Peyer's patch (tissue), 4 donors: Measurements from ENCODE around the gene SPAG16. TPM values are rescaled to one million over a fixed set of nuclear protein-coding genes. Genes with fewer than 3 reads are reported as not detected.

Experiments
- DNase-seq, 3 donors: peaks; one replicate each; pipeline ENCODE4 v3.0.0-alpha.2; 2017 to 2019
- H3K27ac ChIP-seq, 4 donors: fragments of 200-600 bp; sonication (generic); one replicate each; pipeline ENCODE4 v1.5.1; 2016 to 2019
- H3K27me3 ChIP-seq, 2 donors: fragments of 200-600 bp; sonication (generic); one replicate each; pipeline ENCODE4 v1.5.1; 2019
- H3K36me3 ChIP-seq, 3 donors: fragments of 200-600 bp; sonication (generic); one replicate each; pipeline ENCODE4 v1.5.1; 2016 to 2019
- H3K4me1 ChIP-seq, 4 donors: fragments of 200-600 bp; sonication (generic); one replicate each; pipeline ENCODE4 v1.5.1; 2016 to 2019
- H3K4me3 ChIP-seq, 4 donors: fragments of 200-600 bp; sonication (generic); 1 replicate in 3 of 4; 2 replicates in 1 of 4; pipeline ENCODE4 v1.5.1; 2016 to 2019; ENCODE audit warnings: mild to moderate bottlenecking in 1 of 4
- H3K9me3 ChIP-seq, 4 donors: fragments of 200-600 bp; sonication (generic); one replicate each; pipeline ENCODE4 v1.5.1; 2016 to 2019; ENCODE audit warnings: mild to moderate bottlenecking in 1 of 4
- CTCF ChIP-seq, 6 experiments: fragments of 450-650 bp in 4 of 6; fragments of 200-600 bp in 2 of 6; sonication (generic) in 1 of 6; IDR thresholded peaks; one replicate each; pipeline ENCODE4 v1.5.1; 2017 to 2019; ENCODE audit warnings: antibody characterized with exemption in 6 of 6, mild to moderate bottlenecking in 3 of 6, moderate library complexity in 1 of 6
- POLR2A ChIP-seq, 2 donors: fragments of 450-650 bp; IDR thresholded peaks; one replicate each; pipeline ENCODE4 v1.5.1; 2017; ENCODE audit warnings: antibody characterized with exemption in 2 of 2, mild to moderate bottlenecking in 2 of 2, moderate library complexity in 2 of 2
- total RNA-seq, 4 donors: library from RNA; depleted of rRNA; stranded (reverse); fragments of >200 nt; gene quantifications; one replicate each; pipeline ENCODE4 v1.1.0, GENCODE V29; 2016

The SPAG16 gene
- total RNA-seq, 4 donors from 2014 or later: 5.5 to 43.7 (median 10.0) TPM

GRCh38 chr2:214232271-214232670, 948.0 kb downstream of the SPAG16 start:
- Histone ChIP-seq H3K36me3 (no peaks in the 10 kb centered on the region), H3K9me3 (no peaks in the 10 kb centered on the region), H3K27me3 (no peaks in the 10 kb centered on the region), H3K27ac (no peak overlapping the region), H3K4me3 (no peak overlapping the region), H3K4me1 (no peaks in the 10 kb centered on the region)
- TF ChIP-seq POLR2A (IDR thresholded peaks at IDR 0.05): no peak
- no peak for DNase-seq

- no peak for DNase-seq
- H3K27me3 ChIP-seq: no peaks in the 10 kb centered on the region
- H3K36me3 ChIP-seq: no peaks in the 10 kb centered on the region
- no peaks in the 10 kb centered on the region for H3K9me3 ChIP-seq
- no peak overlapping the region for H3K4me3 ChIP-seq
- no peak overlapping the region for H3K27ac ChIP-seq
- no peak for TF ChIP-seq POLR2A (IDR thresholded peaks at IDR 0.05)
- TF ChIP-seq CTCF (IDR thresholded peaks at IDR 0.05): no peak
- no peaks in the 10 kb centered on the region for H3K4me1 ChIP-seq
Measured at GRCh38 chr2:214233164-214233563, 948.9 kb downstream of the SPAG16 start.

GRCh38 chr2:214242797-214243196, 958.5 kb downstream of the SPAG16 start:
- no peak for TF ChIP-seq CTCF (IDR thresholded peaks at IDR 0.05)
- no peak for TF ChIP-seq POLR2A (IDR thresholded peaks at IDR 0.05)
- Histone ChIP-seq H3K36me3 (no peaks in the 10 kb centered on the region), H3K9me3 (no peaks in the 10 kb centered on the region), H3K27me3 (no peaks in the 10 kb centered on the region), H3K4me3 (no peak overlapping the region), H3K4me1 (no peaks in the 10 kb centered on the region), H3K27ac (no peak overlapping the region)
- no peak for DNase-seq

GRCh38 chr2:214244847-214245246, 960.6 kb downstream of the SPAG16 start:
- no peak for TF ChIP-seq POLR2A (IDR thresholded peaks at IDR 0.05)
- no peak for TF ChIP-seq CTCF (IDR thresholded peaks at IDR 0.05)
- H3K9me3 ChIP-seq: no peaks in the 10 kb centered on the region
- H3K4me3 ChIP-seq: no peak overlapping the region
- no peaks in the 10 kb centered on the region for H3K4me1 ChIP-seq
- no peaks in the 10 kb centered on the region for H3K27me3 ChIP-seq
- no peaks in the 10 kb centered on the region for H3K36me3 ChIP-seq
- DNase-seq: no peak
- no peak overlapping the region for H3K27ac ChIP-seq

GRCh38 chr2:214246417-214246816, 962.2 kb downstream of the SPAG16 start:
- no peak for TF ChIP-seq CTCF (IDR thresholded peaks at IDR 0.05)
- TF ChIP-seq POLR2A (IDR thresholded peaks at IDR 0.05): no peak
- no peaks in the 10 kb centered on the region for H3K4me1 ChIP-seq
- no peaks in the 10 kb centered on the region for H3K9me3 ChIP-seq
- no peak overlapping the region for H3K27ac ChIP-seq
- no peaks in the 10 kb centered on the region for H3K27me3 ChIP-seq
- H3K4me3 ChIP-seq: no peak overlapping the region
- no peak for DNase-seq
- no peaks in the 10 kb centered on the region for H3K36me3 ChIP-seq

GRCh38 chr2:214247531-214247930, 963.3 kb downstream of the SPAG16 start:
- DNase-seq: no peak
- Histone ChIP-seq H3K4me1 (no peaks in the 10 kb centered on the region), H3K4me3 (no peak overlapping the region)

More at GRCh38 chr2:214247531-214247930, 963.3 kb downstream of the SPAG16 start:
- no peak overlapping the region for H3K27ac ChIP-seq
- H3K27me3 ChIP-seq: no peaks in the 10 kb centered on the region
- no peaks in the 10 kb centered on the region for H3K36me3 ChIP-seq
- TF ChIP-seq POLR2A (IDR thresholded peaks at IDR 0.05): no peak
- no peak for TF ChIP-seq CTCF (IDR thresholded peaks at IDR 0.05)
- no peaks in the 10 kb centered on the region for H3K9me3 ChIP-seq
